ENCODE results near the gene SLCO3A1.

The SLCO3A1 gene

DNA sequence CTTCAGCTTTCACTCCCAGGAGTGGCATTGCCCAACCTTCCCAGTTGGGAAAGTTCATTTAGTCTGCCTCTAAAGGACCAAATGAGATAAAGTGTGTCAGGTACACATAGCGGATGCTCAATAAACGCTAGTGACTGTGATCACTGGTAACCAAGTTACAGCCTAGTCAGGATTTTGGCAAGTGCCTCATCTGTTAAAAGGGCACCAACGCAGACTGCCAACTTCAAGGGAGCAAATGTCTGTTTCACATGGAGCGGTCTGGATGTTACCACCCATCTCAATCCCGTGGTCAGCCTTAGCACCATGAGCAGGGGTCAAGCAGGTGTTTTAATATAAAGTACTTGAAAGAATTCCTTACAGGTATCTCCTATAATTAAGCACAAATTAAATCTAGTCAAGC is 22.7 kb downstream of the SLCO3A1 start:
- TF ChIP-seq CTCF (IDR thresholded peaks at IDR 0.05; ENCODE audit: low read depth, low read length) = no peak
- no peak for DNase-seq
- H3K27me3 ChIP-seq (ENCODE audit: insufficient read depth, low read depth, severe bottlenecking) = peaks cover 35% of the 10 kb centered on the region
- H3K4me3 ChIP-seq (ENCODE audit: low read depth, low read length) = no peak overlapping the region
- H3K27ac ChIP-seq = no peak overlapping the region
- no peaks in the 10 kb centered on the region for H3K9me3 ChIP-seq (ENCODE audit: severe bottlenecking)
- no peaks in the 10 kb centered on the region for H3K36me3 ChIP-seq

GRCh38 chr15:91878319-91878870 is 24.9 kb downstream of the SLCO3A1 start:
- no peak for TF ChIP-seq CTCF (IDR thresholded peaks at IDR 0.05; ENCODE audit: low read depth, low read length)
- H3K4me3 ChIP-seq (ENCODE audit: low read depth, low read length) = no peak overlapping the region

GRCh38 chr15:91879158-91879557 is 25.6 kb downstream of the SLCO3A1 start:
- Histone ChIP-seq H3K27me3 (ENCODE audit: insufficient read depth, low read depth, severe bottlenecking) (peaks cover 40% of the 10 kb centered on the region), H3K36me3 (no peaks in the 10 kb centered on the region), H3K4me3 (ENCODE audit: low read depth, low read length) (no peak overlapping the region), H3K27ac (no peak overlapping the region), H3K9me3 (ENCODE audit: severe bottlenecking) (no peaks in the 10 kb centered on the region)
- no peak for TF ChIP-seq CTCF (IDR thresholded peaks at IDR 0.05; ENCODE audit: low read depth, low read length)
- DNase-seq = no peak

More at GRCh38 chr15:91878319-91878870, 24.9 kb downstream of the SLCO3A1 start:
- DNase-seq = no peak
- no peaks in the 10 kb centered on the region for H3K9me3 ChIP-seq (ENCODE audit: severe bottlenecking)
- H3K27ac ChIP-seq = no peak overlapping the region
- peaks cover 43% of the 10 kb centered on the region for H3K27me3 ChIP-seq (ENCODE audit: insufficient read depth, low read depth, severe bottlenecking)
- H3K36me3 ChIP-seq = no peaks in the 10 kb centered on the region

GRCh38 chr15:91880373-91880772 is 26.9 kb downstream of the SLCO3A1 start:
- DNase-seq = no peak
- Histone ChIP-seq H3K27ac (no peak overlapping the region), H3K36me3 (no peaks in the 10 kb centered on the region), H3K9me3 (ENCODE audit: severe bottlenecking) (no peaks in the 10 kb centered on the region), H3K4me3 (ENCODE audit: low read depth, low read length) (no peak overlapping the region), H3K27me3 (ENCODE audit: insufficient read depth, low read depth, severe bottlenecking) (peaks cover 42% of the 10 kb centered on the region)
- no peak for TF ChIP-seq CTCF (IDR thresholded peaks at IDR 0.05; ENCODE audit: low read depth, low read length)

GRCh38 chr15:91881569-91882297 is 28.2 kb downstream of the SLCO3A1 start:
- Histone ChIP-seq H3K9me3 (ENCODE audit: severe bottlenecking) (no peaks in the 10 kb centered on the region), H3K27me3 (ENCODE audit: insufficient read depth, low read depth, severe bottlenecking) (peaks cover 50% of the 10 kb centered on the region), H3K27ac (no peak overlapping the region), H3K36me3 (no peaks in the 10 kb centered on the region), H3K4me3 (ENCODE audit: low read depth, low read length) (no peak overlapping the region)
- no peak for TF ChIP-seq CTCF (IDR thresholded peaks at IDR 0.05; ENCODE audit: low read depth, low read length)
- no peak for DNase-seq

Data from WERI-Rb-1 (cell line).